ENCODE results near the gene AFAP1.
"Not testable (repeated sequence)": the region's sequence is repeated elsewhere in the genome, so short reads cannot be mapped to it uniquely, and the experiment has no call there.

AFAP1 gene

GRCh38 chr4:7929118-7929951, 10.3 kb downstream of the AFAP1 start:
- H3K9ac ChIP-seq (ENCODE audit: low read length in 2 of 2) = no peak overlapping the region
- H3K9me3 ChIP-seq (ENCODE audit: control insufficient read depth in 2 of 2, low read length in 2 of 2) = peaks cover 0 to 2% of the 10 kb centered on the region in 2 donors
- no peak overlapping the region for H3K27ac ChIP-seq (ENCODE audit: low read length)
- peaks cover 0 to 2% of the 10 kb centered on the region in 2 donors for H3K36me3 ChIP-seq (ENCODE audit: control insufficient read depth in 2 of 2, insufficient read depth in 2 of 2, low read length in 2 of 2)
- H3K4me3 ChIP-seq (ENCODE audit: low read length in 2 of 2) = no peak overlapping the region
- peaks cover 23% of the 10 kb centered on the region for H3K4me1 ChIP-seq (ENCODE audit: control insufficient read depth, insufficient read depth, low read length)
- no peaks in the 10 kb centered on the region for H3K27me3 ChIP-seq (ENCODE audit: control insufficient read depth in 1 of 2, insufficient read depth in 2 of 2, low read length in 2 of 2)

DNA sequence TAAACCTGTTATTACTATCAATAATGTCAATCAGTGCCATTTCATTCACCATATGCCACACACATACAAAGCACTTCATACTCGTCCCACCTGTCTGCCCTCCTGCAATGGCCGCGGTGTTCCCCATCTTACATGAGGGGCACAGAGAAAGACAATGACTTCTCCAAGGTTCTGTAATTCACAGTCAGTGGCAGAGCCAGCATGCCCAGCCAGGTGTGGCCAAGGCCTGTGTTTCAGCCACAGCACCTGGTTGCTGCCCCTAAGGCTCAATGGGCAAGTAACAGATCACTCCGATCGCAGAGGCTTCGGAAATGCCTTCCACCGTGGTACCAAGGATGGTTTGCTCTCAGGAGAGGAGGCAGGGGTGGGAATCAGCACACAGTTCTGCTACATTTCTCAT, 10.9 kb downstream of the AFAP1 start:
- peak overlapping the region in 1 of 2 donors; percentile 29 for H3K9ac ChIP-seq (ENCODE audit: low read length in 2 of 2)
- no peak overlapping the region for H3K4me3 ChIP-seq (ENCODE audit: low read length in 2 of 2)
- H3K9me3 ChIP-seq (ENCODE audit: control insufficient read depth in 2 of 2, low read length in 2 of 2) = peaks cover 0 to 2% of the 10 kb centered on the region in 2 donors
- H3K4me1 ChIP-seq (ENCODE audit: control insufficient read depth, insufficient read depth, low read length) = peaks cover 23% of the 10 kb centered on the region
- H3K27me3 ChIP-seq (ENCODE audit: control insufficient read depth in 1 of 2, insufficient read depth in 2 of 2, low read length in 2 of 2) = no peaks in the 10 kb centered on the region
- no peak overlapping the region for H3K27ac ChIP-seq (ENCODE audit: low read length)
- H3K36me3 ChIP-seq (ENCODE audit: control insufficient read depth in 2 of 2, insufficient read depth in 2 of 2, low read length in 2 of 2) = peaks cover 0 to 2% of the 10 kb centered on the region in 2 donors

DNA sequence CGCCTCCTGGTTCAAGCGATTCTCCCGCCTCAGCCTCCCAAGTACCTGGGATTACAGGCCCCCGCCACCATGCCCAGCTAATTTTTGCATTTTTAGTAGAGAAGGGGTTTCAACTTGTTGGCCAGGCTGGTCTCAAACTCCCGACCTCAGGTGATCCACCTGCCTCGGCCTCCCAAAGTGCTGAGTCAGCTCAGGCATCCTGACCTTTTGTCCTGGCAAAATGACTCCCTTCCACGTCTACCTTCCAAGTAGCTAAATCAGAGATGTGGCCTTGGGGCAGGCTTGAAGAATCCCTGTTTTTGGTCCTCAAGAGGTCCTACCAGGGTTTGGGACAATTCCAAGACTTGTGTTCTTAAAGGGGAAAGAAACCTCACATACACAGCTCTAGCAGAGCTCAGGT, 12.8 kb downstream of the AFAP1 start:
- H3K9me3 ChIP-seq (ENCODE audit: control insufficient read depth in 2 of 2, low read length in 2 of 2) = no peaks in the 10 kb centered on the region
- no peak overlapping the region for H3K27ac ChIP-seq (ENCODE audit: low read length)
- H3K4me1 ChIP-seq (ENCODE audit: control insufficient read depth, insufficient read depth, low read length) = peaks cover 24% of the 10 kb centered on the region
- no peak overlapping the region for H3K4me3 ChIP-seq (ENCODE audit: low read length in 2 of 2)
- H3K36me3 ChIP-seq (ENCODE audit: control insufficient read depth in 2 of 2, insufficient read depth in 2 of 2, low read length in 2 of 2) = no peaks in the 10 kb centered on the region
- no peaks in the 10 kb centered on the region for H3K27me3 ChIP-seq (ENCODE audit: control insufficient read depth in 1 of 2, insufficient read depth in 2 of 2, low read length in 2 of 2)
- no peak overlapping the region for H3K9ac ChIP-seq (ENCODE audit: low read length in 2 of 2)

DNA sequence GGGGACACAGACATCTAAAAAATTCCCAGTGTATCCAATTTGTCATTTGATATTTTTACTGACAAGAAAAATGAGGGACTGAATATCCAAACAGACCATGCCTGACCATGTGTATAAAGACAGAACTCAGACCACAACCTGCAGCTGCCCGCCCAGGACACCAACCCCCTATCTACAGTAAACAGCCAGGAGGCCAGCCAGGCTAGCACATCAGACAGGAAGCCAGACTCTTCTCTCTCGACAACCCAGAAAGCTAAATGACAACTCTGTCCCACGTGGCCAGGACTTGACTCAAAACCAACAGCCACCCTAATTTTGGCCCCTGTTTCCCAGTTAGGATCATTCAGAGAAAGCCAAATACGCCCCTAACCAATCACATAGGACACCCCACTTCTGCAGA, 15.1 kb downstream of the AFAP1 start:
- H3K9ac ChIP-seq (ENCODE audit: low read length in 2 of 2) = no peak overlapping the region
- no peaks in the 10 kb centered on the region for H3K27me3 ChIP-seq (ENCODE audit: control insufficient read depth in 1 of 2, insufficient read depth in 2 of 2, low read length in 2 of 2)
- H3K36me3 ChIP-seq (ENCODE audit: control insufficient read depth in 2 of 2, insufficient read depth in 2 of 2, low read length in 2 of 2) = no peaks in the 10 kb centered on the region
- H3K9me3 ChIP-seq (ENCODE audit: control insufficient read depth in 2 of 2, low read length in 2 of 2) = no peaks in the 10 kb centered on the region
- H3K4me1 ChIP-seq (ENCODE audit: control insufficient read depth, insufficient read depth, low read length) = peaks cover 14% of the 10 kb centered on the region
- H3K4me3 ChIP-seq (ENCODE audit: low read length in 2 of 2) = no peak overlapping the region
- H3K27ac ChIP-seq (ENCODE audit: low read length) = no peak overlapping the region

GRCh38 chr4:7924163-7924562, 15.5 kb downstream of the AFAP1 start:
- Histone ChIP-seq H3K27ac (ENCODE audit: low read length) (no peak overlapping the region), H3K4me3 (ENCODE audit: low read length in 2 of 2) (no peak overlapping the region), H3K27me3 (ENCODE audit: control insufficient read depth in 1 of 2, insufficient read depth in 2 of 2, low read length in 2 of 2) (no peaks in the 10 kb centered on the region), H3K9ac (ENCODE audit: low read length in 2 of 2) (no peak overlapping the region), H3K4me1 (ENCODE audit: control insufficient read depth, insufficient read depth, low read length) (peaks cover 10% of the 10 kb centered on the region), H3K36me3 (ENCODE audit: control insufficient read depth in 2 of 2, insufficient read depth in 2 of 2, low read length in 2 of 2) (no peaks in the 10 kb centered on the region), H3K9me3 (ENCODE audit: control insufficient read depth in 2 of 2, low read length in 2 of 2) (no peaks in the 10 kb centered on the region)

DNA sequence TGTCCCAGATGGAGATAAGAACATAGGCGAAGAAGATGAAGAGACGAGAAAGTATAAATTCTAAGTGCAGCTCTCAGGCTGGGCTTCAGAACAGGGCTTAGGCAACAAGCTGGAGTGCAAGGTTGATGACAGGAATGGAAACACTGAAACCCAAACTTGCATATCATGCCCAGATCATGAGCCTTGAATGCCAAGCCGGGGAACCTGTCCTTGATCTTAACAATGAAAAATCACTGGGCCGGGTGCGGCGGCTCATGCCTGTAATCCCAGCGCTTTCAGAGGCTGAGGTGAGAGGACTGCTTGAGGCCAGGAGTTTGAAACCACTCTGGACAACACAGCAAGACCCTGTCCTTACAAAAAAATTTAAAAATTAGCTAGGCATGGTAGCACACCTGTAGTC, 17.2 kb downstream of the AFAP1 start:
- no peak overlapping the region for H3K27ac ChIP-seq (ENCODE audit: low read length)
- H3K4me3 ChIP-seq (ENCODE audit: low read length in 2 of 2) = no peak overlapping the region
- no peak overlapping the region for H3K9ac ChIP-seq (ENCODE audit: low read length in 2 of 2)
- H3K36me3 ChIP-seq (ENCODE audit: control insufficient read depth in 2 of 2, insufficient read depth in 2 of 2, low read length in 2 of 2) = peaks cover 0 to 2% of the 10 kb centered on the region in 2 donors
- no peaks in the 10 kb centered on the region for H3K9me3 ChIP-seq (ENCODE audit: control insufficient read depth in 2 of 2, low read length in 2 of 2)
- H3K4me1 ChIP-seq (ENCODE audit: control insufficient read depth, insufficient read depth, low read length) = peaks cover 11% of the 10 kb centered on the region
- H3K27me3 ChIP-seq (ENCODE audit: control insufficient read depth in 1 of 2, insufficient read depth in 2 of 2, low read length in 2 of 2) = no peaks in the 10 kb centered on the region

DNA sequence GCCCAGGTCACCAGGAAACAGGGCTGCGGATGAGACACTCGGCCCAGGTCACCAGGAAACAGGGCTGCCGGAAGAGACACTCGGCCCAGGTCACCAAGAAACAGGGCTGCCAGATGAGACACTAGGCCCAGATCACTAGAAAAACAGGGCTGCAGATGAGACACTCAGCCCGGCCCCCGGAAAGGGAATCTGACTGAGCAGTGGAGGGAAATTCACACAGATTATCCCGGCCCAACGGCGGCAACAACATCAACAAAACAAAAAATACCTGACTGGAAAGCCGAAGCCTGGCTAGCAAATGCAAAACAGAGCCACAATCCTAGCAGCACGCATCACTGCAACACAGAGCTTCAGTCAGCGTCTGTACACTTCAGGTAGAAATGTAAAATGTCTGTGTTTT, 20.7 kb downstream of the AFAP1 start:
- H3K4me3 ChIP-seq (ENCODE audit: low read length in 2 of 2) = peak overlapping the region in 1 of 2 donors; percentile 16
- H3K4me1 ChIP-seq (ENCODE audit: control insufficient read depth, insufficient read depth, low read length) = peaks cover 28% of the 10 kb centered on the region
- no peaks in the 10 kb centered on the region for H3K9me3 ChIP-seq (ENCODE audit: control insufficient read depth in 2 of 2, low read length in 2 of 2)
- no peaks in the 10 kb centered on the region for H3K27me3 ChIP-seq (ENCODE audit: control insufficient read depth in 1 of 2, insufficient read depth in 2 of 2, low read length in 2 of 2)
- H3K9ac ChIP-seq (ENCODE audit: low read length in 2 of 2) = peak overlapping the region; percentile 34 to 36
- peak overlapping the region; percentile 18 for H3K27ac ChIP-seq (ENCODE audit: low read length)
- peaks cover 0 to 2% of the 10 kb centered on the region in 2 donors for H3K36me3 ChIP-seq (ENCODE audit: control insufficient read depth in 2 of 2, insufficient read depth in 2 of 2, low read length in 2 of 2)

DNA sequence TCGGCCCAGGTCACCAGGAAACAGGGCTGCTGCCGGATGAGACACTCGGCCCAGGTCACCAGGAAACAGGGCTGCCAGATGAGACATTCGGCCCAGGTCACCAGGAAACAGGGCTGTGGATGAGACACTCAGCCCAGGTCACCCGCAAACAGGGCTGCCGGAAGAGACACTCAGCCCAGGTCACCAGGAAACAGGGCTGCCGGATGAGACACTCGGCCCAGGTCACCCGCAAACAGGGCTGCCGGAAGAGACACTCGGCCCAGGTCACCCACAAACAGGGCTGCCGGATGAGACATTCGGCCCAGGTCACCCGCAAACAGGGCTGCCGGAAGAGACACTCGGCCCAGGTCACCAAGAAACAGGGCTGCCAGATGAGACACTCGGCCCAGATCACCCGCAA, 21.5 kb downstream of the AFAP1 start:
- H3K4me1 ChIP-seq (ENCODE audit: control insufficient read depth, insufficient read depth, low read length) = peaks cover 26% of the 10 kb centered on the region
- not testable (repeated sequence) for H3K27ac ChIP-seq (ENCODE audit: low read length); H3K4me3 ChIP-seq (ENCODE audit: low read length in 2 of 2); H3K9ac ChIP-seq (ENCODE audit: low read length in 2 of 2); H3K27me3 ChIP-seq (ENCODE audit: control insufficient read depth in 1 of 2, insufficient read depth in 2 of 2, low read length in 2 of 2); H3K36me3 ChIP-seq (ENCODE audit: control insufficient read depth in 2 of 2, insufficient read depth in 2 of 2, low read length in 2 of 2); H3K9me3 ChIP-seq (ENCODE audit: control insufficient read depth in 2 of 2, low read length in 2 of 2)

GRCh38 chr4:7917669-7918068, 22.0 kb downstream of the AFAP1 start:
- H3K4me3 ChIP-seq (ENCODE audit: low read length in 2 of 2) = no peak overlapping the region
- no peak overlapping the region for H3K27ac ChIP-seq (ENCODE audit: low read length)
- H3K4me1 ChIP-seq (ENCODE audit: control insufficient read depth, insufficient read depth, low read length) = peaks cover 26% of the 10 kb centered on the region

DNA sequence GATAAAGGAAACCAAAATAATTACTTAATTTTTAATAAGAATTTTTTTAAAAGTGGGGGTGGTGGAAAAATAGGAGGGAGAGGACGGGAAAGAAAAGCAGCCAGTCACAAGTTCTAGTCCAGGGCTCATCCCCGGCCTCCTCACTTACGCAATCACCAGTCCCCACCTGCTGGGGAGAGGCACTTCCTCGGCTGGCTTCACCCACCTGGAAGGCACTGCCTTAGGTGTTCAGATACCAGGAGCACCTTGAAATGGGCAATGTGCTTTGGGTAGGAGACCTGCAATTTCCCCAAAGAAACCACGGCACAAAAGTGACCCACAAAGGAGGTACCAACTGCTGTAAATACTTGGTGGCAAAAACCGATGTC, 23.8 kb downstream of the AFAP1 start:
- Histone ChIP-seq H3K9me3 (ENCODE audit: control insufficient read depth in 2 of 2, low read length in 2 of 2) (no peaks in the 10 kb centered on the region), H3K4me1 (ENCODE audit: control insufficient read depth, insufficient read depth, low read length) (peaks cover 40% of the 10 kb centered on the region), H3K4me3 (ENCODE audit: low read length in 2 of 2) (no peak overlapping the region), H3K27ac (ENCODE audit: low read length) (no peak overlapping the region), H3K36me3 (ENCODE audit: control insufficient read depth in 2 of 2, insufficient read depth in 2 of 2, low read length in 2 of 2) (peaks cover 0 to 2% of the 10 kb centered on the region in 2 donors), H3K9ac (ENCODE audit: low read length in 2 of 2) (peak overlapping the region in 1 of 2 donors; percentile 2), H3K27me3 (ENCODE audit: control insufficient read depth in 1 of 2, insufficient read depth in 2 of 2, low read length in 2 of 2) (no peaks in the 10 kb centered on the region)

More at GRCh38 chr4:7917669-7918068, 22.0 kb downstream of the AFAP1 start:
- Histone ChIP-seq H3K36me3 (ENCODE audit: control insufficient read depth in 2 of 2, insufficient read depth in 2 of 2, low read length in 2 of 2) (peaks cover 0 to 2% of the 10 kb centered on the region in 2 donors), H3K27me3 (ENCODE audit: control insufficient read depth in 1 of 2, insufficient read depth in 2 of 2, low read length in 2 of 2) (no peaks in the 10 kb centered on the region), H3K9ac (ENCODE audit: low read length in 2 of 2) (no peak overlapping the region), H3K9me3 (ENCODE audit: control insufficient read depth in 2 of 2, low read length in 2 of 2) (no peaks in the 10 kb centered on the region)

DNA sequence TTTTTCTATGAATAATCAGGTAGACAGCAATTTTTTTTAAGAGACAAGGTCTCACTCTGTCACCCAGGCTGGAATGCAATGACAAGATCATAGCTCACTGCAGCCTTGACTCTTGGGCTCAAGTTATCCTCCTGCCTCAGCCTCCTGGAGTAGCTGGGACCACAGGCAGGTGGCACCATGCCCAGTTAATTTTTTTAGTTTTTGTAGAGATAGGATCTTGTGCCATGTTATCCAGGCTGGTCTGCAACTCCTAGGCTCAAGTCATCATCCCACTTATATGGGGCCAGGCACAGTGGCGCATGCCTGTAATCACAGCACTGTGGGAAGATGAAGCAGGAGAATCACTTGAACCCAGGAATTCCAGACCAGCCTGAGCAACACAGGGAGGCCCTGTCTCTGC, 26.8 kb downstream of the AFAP1 start:
- Histone ChIP-seq H3K27me3 (ENCODE audit: control insufficient read depth in 1 of 2, insufficient read depth in 2 of 2, low read length in 2 of 2) (no peaks in the 10 kb centered on the region), H3K4me3 (ENCODE audit: low read length in 2 of 2) (no peak overlapping the region), H3K9me3 (ENCODE audit: control insufficient read depth in 2 of 2, low read length in 2 of 2) (no peaks in the 10 kb centered on the region), H3K27ac (ENCODE audit: low read length) (peak overlapping the region; percentile 96), H3K36me3 (ENCODE audit: control insufficient read depth in 2 of 2, insufficient read depth in 2 of 2, low read length in 2 of 2) (peaks cover 0 to 1% of the 10 kb centered on the region in 2 donors), H3K9ac (ENCODE audit: low read length in 2 of 2) (no peak overlapping the region), H3K4me1 (ENCODE audit: control insufficient read depth, insufficient read depth, low read length) (peaks cover 52% of the 10 kb centered on the region)
